Suppressor macrophage treated with lipopolysaccharide for 4 hours (primary cell): ENCODE measurements around the gene TSPAN5.

ENCODE experiments used
- DNase-seq: peaks from one replicate; pipeline ENCODE4 v3.0.0-alpha.2; 2020

The TSPAN5 gene

DNA sequence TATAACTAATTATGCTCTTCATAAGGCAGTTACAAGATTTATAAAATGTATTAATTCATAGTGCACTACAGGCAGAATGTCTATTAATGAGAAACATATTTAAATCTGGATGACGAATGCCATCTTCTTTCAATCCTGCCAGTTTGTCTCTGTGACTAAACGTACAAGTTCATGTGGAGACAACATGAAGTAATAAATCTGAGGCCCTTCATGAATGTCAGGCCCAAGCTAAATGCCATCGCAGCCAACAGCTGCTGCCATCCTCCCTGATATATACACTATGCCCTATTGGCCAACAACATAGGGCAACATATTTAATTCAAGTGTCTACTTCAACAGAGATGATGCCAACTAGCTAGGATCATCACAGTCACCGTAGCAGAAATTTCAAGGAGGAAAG lies 43.7 kb downstream of the TSPAN5 start:
- no peak for DNase-seq

DNA sequence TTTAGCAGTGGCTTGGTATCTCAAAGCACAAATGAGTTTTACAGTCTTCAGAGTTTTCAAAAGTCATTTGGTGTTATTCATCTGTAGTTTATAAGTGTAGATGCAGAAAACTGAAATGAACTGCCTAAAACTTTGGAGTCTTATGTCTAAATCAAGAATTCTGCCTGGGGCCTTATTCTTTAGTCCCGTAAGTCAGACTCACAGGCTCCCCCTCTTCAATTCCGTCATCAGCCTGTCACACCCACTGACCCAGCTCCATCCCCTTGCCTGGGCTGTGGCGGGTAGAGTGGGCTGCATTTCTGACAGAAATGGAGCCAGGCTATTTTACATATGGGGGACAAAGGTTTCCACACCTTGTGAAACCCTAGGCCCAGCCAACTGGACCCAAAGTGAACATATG lies 44.3 kb downstream of the TSPAN5 start:
- DNase-seq, result no peak

DNA sequence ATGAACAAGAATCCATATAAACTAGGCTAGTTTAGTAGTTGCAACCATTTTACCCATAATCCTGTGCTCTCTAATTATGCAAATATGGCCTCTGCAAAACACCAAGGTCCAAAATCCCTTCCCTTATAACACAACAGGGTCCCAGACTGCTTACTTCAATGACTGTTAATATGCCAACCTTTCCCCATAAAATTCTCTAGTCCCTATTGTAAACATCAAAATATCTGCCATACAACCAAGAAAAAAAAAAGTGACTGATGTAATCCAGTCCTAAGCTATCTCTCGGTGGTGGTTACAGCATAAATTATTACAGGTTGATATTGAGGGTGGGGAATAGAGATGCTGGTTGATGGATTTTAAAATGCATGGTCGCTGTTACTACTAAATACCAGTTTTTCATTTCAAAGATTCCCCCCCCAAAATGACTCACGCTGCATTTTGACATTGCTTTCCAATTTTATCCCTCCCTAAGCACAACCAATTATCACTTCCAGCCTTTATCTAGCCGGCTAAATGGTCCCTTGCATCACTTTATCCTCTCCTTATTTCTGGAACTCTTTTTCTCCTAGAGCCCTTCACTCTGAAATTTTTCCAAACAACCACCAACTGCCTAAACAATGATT lies 44.8 kb downstream of the TSPAN5 start:
- DNase-seq, result no peak

DNA sequence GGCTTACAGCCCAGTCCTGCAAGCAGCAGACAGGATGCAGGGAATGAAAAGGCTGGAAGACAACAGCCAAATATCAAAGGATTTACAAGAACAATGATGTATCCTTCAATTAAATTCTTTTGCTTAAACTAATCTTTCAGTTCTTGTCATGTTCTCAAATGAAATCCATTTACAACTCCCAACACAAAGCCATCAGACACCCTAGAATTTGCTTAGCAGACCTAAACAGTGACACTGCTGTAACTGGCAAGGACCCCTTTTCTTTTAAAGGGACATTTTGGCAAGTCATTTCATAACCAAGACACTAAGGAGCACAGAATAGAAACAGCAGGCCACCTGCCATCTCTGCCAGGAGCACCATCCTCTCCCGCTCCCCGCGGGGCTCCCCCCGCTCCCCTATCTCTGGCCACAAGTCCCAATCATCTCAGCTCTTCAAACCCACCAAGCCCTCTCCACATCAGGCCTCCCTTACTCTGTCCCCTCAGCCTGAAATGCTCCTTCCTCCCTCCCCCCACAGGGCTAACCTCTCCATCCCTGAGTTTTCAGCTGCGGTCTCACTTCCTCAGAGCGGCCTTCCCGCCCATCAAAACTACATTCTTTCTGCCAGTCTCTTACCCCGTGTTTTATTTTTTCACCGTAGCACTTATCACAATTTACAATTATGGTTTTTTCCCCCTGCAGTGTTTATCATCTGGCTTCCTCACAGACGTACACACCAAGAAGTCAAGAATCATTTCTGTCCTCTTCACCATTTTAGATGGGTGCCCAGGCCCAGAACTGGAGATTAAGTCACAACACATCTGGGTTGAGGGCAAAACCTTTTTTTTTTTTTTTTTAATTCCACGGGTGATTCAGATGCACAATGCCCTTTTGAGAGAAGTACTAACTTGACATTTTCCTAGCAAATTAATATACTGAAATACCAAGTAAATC lies 45.8 kb downstream of the TSPAN5 start:
- no peak for DNase-seq

DNA sequence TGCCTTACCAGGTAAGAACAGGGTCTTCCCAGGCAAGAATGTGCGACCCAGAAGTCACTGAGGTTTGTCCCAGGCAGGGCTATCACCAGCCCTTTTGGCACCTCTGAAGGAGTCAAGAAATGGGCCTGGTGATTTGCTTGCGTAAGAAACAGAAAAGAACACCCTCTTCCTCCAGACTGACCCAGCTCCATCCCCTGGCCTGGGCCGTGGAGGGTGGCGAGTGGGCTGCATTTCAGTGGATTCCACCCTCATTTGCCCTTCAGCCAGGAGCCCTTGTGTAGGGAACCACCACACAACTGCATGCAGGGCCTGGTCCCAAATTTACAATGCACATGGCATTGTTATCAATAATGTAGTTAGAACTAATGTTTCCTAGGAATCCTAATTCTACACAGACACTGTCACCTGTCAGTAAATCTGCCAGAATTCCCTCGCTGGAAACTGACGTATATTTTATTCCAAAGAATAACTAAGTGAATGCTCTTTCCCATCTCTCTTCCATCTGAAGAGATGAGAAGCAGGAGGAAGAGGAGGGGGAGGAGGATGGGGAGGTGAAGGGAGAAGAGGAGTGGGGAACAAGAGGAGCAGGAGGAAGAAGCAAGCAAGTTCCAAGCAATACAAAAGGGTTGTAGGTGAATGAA lies 46.6 kb downstream of the TSPAN5 start:
- no peak for DNase-seq

DNA sequence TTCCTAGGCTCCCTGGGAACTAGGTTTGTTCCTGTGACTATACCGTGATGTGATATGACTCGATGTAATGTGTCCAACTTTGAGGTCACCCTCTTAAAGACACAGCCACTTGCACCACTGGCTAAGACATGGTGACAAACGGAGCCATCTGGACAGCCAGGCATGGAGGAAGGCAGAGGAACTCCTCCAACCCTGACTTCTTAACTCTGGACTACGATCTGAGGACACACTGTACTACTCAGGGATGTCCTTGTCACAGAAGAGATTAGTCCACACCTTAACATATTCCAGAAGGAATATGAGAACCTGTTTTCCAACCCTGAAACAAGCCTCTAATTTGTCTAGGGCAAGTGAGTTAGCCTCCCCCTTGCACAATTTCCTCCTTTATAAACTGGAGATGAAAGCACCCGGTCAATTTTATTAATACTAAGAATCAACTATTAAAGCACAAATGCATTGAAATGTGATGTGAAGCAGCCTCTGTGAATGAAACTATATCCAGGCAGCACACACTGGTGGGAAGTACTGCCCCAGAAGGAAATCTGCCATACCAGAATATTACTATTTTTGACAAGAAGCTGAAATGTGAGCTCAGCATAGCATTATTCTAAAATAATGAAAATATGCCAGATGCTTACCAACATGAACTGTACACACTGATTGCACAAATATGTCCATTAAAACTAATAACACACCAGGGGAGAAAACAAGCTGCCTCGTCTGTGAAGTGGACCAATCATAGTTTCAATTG lies 47.3 kb downstream of the TSPAN5 start:
- no peak for DNase-seq

DNA sequence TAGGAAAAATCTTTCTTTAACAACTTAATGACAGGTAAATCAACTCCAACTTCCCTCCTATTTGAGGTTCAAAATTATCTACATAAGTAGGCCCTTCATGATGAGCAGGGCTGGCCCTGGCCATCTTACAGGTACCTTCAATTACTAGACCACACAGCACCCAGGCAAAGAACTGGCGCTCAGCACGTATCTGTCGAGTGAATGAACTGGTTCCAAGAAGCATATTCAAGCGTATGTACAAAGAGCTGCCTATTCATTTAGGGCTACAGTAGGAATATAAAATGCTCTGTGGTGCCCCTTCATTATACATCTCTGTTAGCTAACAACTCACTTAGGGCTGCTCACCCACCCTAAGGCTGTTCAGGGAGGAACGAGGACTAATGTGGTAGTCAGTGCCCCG lies 48.0 kb downstream of the TSPAN5 start:
- DNase-seq, result no peak

DNA sequence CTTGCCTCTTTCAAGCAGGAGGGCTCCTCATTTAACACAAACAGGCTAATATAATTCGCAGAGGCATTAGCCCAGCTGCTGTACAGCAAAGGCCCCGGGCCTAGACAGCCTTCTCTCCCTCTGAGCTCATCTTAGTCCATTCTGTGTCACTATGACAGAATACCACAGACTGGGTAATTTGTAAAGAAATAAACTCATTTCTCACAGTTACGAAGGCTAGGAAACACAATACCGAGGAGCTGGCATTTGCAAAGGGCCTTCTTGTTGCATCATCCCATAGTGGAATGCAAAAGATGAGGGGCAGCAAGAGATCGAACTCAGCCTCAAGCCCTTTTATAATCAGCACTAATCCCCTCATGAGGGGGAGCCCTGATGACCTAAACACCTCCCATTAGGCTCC lies 48.5 kb downstream of the TSPAN5 start:
- no peak for DNase-seq

DNA sequence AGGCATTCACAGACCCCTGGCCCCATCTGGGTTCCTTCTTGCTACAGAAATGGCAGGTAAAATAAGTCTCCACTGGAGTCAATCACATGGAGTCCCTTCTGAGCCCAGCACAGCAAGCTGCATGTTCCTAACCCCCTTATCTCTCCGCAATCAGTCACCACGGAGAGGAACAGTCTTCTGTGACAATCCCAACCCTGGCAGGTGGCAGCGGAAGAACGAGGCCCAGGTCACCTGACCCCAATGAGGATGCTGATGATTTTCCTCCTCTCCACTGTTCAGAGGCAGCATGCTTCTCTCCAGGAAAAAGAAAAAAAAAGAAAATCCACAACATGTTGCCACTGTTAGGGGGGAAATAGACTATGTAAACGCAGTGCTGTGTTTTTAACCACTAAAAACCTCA lies 50.1 kb downstream of the TSPAN5 start:
- DNase-seq, result no peak

DNA sequence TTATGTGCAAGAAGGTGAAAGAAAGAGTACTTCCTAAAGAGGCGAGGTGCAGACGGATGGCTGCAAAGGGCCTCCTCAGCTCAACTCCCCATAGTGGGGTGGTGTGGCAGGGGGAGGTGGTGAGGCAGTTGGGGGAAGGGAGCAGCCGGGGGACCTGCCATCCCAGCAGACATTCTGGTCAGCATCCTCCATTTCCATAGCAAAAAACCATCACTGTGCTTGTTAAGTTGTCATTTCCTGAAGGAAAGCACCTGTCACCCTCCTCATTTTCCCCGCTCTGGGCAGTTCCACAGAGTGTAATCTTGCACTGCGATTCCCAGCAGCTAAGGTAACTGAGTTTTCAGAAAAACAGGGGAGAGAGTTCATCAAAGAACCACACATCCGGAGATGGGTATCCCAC lies 51.5 kb downstream of the TSPAN5 start:
- DNase-seq, result no peak

DNA sequence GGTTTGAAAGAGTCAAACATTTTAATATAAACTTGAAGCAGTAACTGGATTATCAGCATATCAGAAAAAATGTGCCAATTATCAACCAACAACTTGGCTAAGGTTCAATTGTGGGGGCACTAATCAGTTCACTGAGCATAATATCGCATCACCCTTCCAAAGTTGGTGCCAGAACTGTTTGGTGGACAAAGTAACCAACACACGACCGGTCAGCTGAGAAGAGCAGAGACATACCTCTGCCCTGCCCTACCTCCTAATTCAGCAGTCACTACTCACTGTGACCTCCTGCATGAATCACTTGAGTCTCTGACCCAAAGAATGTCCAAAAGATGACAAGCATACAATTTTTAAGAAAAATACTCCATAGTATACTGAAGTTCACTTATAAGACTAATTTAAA lies 53.2 kb downstream of the TSPAN5 start:
- no peak for DNase-seq

DNA sequence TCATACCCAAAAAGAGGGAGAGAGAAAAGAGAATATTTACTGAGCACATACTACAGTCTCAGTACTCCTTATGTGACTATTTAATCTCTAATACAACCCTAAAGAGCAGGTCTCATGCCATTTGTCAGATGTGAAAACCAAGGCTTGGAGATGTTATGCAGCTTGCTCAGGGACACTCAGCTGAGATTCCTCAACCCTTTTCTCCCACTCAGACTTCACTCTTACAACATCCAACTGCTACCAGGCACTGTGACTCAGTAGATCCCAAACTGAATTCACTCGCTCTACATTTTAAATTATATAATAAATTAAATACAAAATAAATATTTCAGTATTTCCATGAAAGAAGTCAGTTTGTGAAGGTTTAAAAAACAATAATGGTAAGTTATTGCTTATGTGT lies 53.7 kb downstream of the TSPAN5 start:
- no peak for DNase-seq

DNA sequence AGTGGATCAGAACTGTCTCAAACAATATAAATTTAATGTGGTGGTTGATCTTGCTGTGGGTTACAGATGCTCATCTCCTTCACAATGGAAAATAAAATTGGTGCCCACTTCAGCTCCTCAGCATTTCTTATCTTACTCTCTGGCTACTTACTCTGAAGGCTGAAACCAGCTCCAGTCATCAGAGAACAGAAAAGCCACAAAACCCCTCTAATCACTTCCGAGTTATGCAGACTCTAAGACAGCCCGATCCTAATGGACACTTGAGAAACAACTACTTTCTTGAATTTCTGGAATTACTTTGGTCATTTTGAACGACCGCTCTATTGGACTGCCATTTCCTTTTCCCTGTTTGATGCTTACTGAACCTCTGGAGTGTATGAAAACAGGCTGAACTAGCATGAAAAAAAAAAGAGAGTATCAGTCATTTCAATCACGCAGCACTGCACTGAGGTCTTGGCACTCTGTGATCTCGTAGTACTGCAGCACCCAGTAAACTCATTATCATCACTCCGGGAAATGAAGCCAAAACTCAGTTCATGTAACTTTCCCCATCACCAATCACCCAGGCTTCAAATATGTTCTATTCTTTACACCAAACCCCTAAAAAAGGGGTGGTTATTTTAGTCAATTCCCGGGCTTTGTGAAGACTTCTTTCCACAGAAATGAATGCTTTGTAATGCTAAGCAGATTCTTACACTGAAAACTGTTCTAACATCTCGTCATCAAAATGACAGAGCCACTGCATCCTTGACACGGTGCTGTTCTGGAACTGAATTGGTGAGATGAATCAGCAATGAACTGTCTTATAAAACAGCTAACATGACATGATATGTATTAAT lies 54.5 kb downstream of the TSPAN5 start:
- no peak for DNase-seq

DNA sequence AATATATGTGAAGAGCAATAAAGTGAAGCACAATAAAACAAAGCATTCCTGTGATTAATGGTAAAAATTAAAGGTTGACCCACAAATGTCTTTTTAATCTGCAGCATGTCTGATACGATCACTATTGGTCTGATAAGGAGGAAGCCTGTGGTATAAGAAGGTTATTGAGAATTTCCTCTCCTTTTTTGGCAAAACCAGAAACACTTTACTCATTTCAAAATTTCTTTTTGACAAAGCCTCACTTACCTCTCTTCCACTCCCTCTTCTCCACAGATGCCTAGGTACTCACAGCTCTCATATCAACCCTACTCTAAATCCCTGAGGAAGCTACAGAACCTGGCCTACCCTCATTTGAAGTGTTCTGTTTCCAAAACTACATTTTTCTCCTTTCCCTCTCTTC lies 56.1 kb downstream of the TSPAN5 start:
- DNase-seq, result no peak

DNA sequence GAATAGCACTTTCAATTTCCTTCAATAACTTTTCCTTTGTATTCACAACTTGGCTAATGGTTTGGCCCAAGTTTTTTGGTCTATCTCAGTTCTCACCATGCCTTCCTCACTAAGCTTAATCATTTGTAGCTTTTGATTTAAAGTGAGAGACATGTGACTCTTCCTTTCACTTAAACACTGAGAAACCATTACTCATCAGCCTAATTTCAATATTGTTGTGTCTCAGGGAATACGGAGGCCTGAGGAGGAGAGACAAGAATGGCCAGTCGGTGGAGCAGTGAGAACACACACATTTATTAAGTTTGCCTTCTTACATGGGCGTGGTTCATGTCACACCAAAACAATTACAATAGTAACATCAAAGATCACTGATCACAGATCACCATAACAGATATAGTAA lies 56.7 kb downstream of the TSPAN5 start:
- no peak for DNase-seq

DNA sequence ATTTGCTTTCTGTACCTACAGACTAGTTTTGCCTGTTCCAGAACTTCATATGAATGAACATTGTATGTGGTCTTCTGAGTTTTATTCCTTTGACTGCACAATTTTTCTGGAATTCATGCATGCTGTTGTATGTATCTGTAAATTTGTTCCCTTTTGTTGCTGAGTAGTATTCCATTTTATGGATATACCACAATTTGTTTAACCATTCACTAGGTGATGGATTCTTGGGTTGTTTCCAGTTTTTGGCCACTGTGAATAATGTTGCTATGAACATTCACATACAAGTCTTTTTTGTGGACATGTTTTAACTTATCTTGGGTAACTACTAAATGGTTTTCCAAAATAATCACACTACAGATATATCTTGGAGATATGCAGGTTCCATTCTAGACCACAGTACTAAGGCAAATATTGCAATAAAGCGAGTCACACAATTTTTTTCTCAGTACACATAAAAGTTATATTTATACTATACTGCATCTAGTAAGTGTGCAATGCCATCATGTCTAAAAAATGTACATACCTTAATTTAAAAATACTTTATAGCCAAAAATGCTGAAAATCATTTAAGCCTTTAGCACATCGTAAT lies 58.7 kb downstream of the TSPAN5 start:
- no peak for DNase-seq

DNA sequence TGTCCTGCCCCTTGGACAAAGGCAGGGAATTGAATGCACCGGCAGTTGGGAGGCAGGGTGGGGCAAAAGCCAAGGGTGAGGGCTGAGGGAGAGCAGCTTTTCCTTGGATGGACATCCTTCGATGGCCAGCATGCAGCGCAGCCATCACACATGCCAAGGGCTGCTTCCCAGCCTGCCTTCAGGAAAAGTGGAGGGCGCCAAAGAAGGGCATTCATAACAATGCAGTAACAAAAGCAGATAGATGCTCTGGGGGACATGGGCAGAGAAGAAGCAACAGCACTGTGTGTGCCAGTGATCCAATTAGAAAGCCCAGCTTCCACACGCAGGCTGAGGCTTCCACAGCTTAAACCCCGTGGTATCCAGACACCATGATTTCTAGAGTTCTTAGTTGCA lies 71.5 kb downstream of the TSPAN5 start:
- DNase-seq, result no peak

DNA sequence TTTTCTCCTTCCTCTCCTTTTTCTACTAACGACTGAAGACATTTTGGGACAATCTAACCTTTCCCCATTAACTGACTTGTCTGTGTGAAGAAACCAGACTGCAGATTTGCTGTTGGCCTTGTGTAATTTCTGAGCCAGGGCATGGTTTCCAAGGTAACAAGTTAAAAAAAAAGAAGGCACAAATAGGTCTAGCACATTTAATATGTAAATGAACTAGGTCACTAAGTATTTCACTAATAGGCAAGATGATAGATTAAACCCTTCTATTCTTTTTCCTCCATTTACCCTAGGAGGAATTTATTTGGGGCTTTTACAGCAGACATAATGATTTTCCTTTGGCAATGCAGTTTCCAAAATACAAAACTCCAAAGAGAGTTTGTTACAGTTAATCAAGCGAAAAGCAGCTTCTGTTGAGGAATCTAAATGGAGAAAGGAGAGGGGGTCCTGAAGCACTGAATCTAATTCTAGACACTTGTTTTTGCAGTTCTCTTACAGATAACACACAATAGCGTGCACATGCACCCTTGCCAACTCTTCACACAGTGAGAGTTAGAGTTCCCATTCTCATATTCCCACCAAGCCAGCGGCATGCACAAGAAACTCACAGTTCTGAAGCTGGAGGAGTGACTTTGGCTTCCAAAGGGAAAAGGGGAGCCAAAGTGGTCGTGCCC lies 72.0 kb downstream of the TSPAN5 start:
- no peak for DNase-seq

DNA sequence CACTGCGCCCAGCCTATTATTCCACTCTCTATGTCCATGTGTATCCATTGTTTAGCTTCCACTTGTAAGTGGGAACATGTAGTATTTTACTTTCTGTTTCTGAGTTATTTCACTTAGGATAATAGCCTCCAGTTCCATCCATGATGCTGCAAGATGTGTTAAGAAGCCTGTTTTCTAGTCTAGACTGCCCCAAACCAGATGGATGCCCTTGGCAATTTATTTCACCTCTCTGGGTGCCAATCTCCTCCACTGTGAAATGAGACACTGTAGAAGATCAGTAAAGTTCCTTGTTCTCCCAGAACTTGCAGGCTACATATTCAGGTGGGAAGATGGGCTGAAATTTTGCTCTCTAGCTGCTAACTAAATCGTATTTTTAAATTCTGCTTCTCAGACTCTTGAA lies 72.8 kb downstream of the TSPAN5 start:
- DNase-seq, result no peak

DNA sequence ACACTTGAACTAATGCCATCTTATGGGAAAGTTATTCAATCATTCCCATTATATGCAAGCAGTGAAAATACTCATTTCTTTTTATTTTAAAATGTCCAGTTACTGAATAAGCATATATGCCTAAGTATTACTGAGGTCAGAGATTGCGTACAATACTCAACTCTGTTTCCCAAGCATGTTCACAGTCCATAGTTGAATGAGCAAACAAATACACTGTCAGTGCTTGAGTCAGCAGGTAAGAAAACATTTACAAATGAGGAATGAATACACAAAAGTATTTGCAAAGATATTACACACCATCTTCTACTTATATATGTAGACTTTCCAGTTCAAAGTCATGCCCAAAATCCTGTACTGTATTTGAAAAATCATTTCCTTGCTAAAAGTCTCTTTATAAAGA lies 74.1 kb downstream of the TSPAN5 start:
- no peak for DNase-seq

DNA sequence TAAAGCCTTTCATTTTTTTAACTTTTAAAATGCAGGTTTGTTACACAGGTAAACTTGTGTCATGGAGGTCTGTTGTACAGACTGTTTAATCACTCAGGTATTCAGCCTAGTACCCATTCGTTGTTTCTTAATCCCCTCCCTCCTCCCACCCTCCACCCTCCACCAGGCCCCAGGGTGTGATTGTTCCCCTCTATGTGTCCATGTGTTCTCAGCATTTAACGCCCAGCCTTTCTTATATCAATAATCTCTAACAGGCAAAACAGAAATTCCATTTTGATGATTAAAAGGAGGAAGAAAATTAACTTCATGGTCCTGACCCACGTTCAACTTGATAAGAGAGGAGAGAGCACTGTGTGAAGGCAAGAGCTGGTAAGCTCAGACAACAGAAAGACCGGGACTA lies 75.1 kb downstream of the TSPAN5 start:
- no peak for DNase-seq

DNA sequence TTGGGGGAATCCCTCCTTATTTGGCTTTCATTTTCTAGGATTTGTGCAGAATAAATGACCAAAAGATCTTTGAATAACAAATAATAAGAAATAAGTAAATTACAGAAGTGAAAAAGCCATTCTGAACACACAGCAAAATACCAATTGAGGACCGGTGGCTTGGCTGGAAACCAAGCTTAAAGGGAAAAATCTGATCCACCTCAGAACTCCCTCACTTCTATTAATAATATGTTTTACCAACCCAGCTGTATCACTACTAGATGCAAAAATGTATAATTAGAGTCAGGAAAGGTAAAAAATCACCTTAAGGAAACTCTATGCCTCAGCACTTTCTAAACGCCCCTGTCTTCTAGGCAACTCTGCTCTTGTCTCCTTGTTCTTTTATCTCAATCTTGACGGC lies 77.3 kb downstream of the TSPAN5 start:
- DNase-seq, result no peak
